Measurements from ENCODE around the gene GPC5.

GRCh38 chr13:92316030-92316429 is 917.6 kb downstream of the GPC5 start:
- no peak for TF ChIP-seq EZH2phosphoT487 (IDR thresholded peaks at IDR 0.05; ENCODE audit: insufficient read depth, low read depth)
- no peak for TF ChIP-seq EZH2 (IDR thresholded peaks at IDR 0.05; ENCODE audit: insufficient read depth, poor library complexity, severe bottlenecking)

All from GM23248 (cell line).